22Rv1 (cell line): ENCODE data around the gene ELOVL6.

ENCODE experiments used
- ZFX ChIP-seq: fragments of 450-650 bp; IDR thresholded peaks from 2 replicates; pipeline ENCODE4 v1.6.1; 2017; ENCODE audit warnings: antibody characterized with exemption, borderline replicate concordance
- TF ChIP-seq, protein P1 (sequence below): fragments of 450-650 bp; IDR thresholded peaks from 2 replicates; pipeline ENCODE4 v1.5.1; 2017; ENCODE audit warnings: mild to moderate bottlenecking

DNA sequence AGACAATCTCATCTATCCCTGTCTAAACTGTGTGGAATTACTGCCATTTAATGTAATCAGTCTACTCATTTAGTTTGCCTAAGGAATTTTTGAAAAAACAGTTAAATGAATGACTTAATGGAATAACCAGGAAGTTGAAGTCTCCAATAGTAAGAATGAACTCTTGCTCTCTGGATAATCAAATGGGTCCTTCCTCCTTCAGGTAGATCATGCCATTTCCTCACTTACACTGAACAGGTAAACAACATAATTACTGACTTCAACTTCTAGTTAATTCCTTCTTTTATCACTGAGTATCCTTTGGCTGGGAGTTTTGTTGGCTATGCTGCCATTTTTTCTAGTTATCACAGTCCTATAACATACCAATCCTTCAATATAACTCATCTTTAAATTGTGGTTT lies 56.0 kb downstream of the ELOVL6 start:
- TF ChIP-seq, protein P1, sequence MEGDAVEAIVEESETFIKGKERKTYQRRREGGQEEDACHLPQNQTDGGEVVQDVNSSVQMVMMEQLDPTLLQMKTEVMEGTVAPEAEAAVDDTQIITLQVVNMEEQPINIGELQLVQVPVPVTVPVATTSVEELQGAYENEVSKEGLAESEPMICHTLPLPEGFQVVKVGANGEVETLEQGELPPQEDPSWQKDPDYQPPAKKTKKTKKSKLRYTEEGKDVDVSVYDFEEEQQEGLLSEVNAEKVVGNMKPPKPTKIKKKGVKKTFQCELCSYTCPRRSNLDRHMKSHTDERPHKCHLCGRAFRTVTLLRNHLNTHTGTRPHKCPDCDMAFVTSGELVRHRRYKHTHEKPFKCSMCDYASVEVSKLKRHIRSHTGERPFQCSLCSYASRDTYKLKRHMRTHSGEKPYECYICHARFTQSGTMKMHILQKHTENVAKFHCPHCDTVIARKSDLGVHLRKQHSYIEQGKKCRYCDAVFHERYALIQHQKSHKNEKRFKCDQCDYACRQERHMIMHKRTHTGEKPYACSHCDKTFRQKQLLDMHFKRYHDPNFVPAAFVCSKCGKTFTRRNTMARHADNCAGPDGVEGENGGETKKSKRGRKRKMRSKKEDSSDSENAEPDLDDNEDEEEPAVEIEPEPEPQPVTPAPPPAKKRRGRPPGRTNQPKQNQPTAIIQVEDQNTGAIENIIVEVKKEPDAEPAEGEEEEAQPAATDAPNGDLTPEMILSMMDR = no peak
- no peak for TF ChIP-seq ZFX
